DOHH2 (cell line): ENCODE data around the gene ADCY7.

Experiments used
- H3F3A ChIP-seq: fragments of 200-600 bp; sonication (generic), shearing (Covaris generic); 2 replicates; pipeline ENCODE4 v1.6.0; 2016; ENCODE audit warnings: antibody characterized with exemption, mild to moderate bottlenecking; ENCODE audit not compliant: control insufficient read depth, insufficient read depth
- H3K27ac ChIP-seq: fragments of 200-600 bp; sonication (generic); 2 replicates; pipeline ENCODE4 v1.5.1; 2014; ENCODE audit warnings: low read depth, mild to moderate bottlenecking, low read length, moderate library complexity
- H3K27me3 ChIP-seq: fragments of 200-600 bp; sonication (generic); 2 replicates; pipeline ENCODE4 v1.6.1; 2014; ENCODE audit warnings: mild to moderate bottlenecking, low read length, mixed read lengths; ENCODE audit not compliant: control insufficient read depth
- H3K36me3 ChIP-seq: fragments of 200-600 bp; sonication (generic); 2 replicates; pipeline ENCODE4 v1.6.1; 2014; ENCODE audit warnings: mild to moderate bottlenecking, low read length, moderate library complexity, mixed read lengths; ENCODE audit not compliant: control insufficient read depth
- H3K4me1 ChIP-seq: fragments of 200-600 bp; sonication (generic); 2 replicates; pipeline ENCODE4 v1.6.1; 2014; ENCODE audit warnings: mild to moderate bottlenecking, low read length, mixed read lengths; ENCODE audit not compliant: control insufficient read depth
- H3K4me2 ChIP-seq: fragments of 200-600 bp; sonication (generic); 2 replicates; pipeline ENCODE4 v1.6.0; 2014; ENCODE audit warnings: mild to moderate bottlenecking, low read length, moderate library complexity
- H3K4me3 ChIP-seq: fragments of 200-600 bp; sonication (generic); 2 replicates; pipeline ENCODE4 v1.5.1; 2014; ENCODE audit warnings: mild to moderate bottlenecking, low read length, mixed read lengths
- H3K79me2 ChIP-seq: fragments of 200-600 bp; sonication (generic); 2 replicates; pipeline ENCODE4 v1.6.1; 2014; ENCODE audit warnings: mild to moderate bottlenecking, low read length, mixed read lengths; ENCODE audit not compliant: control insufficient read depth
- H3K9me2 ChIP-seq: fragments of 200-600 bp; sonication (generic); replicated peaks from 2 replicates; pipeline ENCODE4 v1.6.1; 2014; ENCODE audit warnings: mild to moderate bottlenecking, low read length, mixed read lengths; ENCODE audit not compliant: control insufficient read depth
- H3K9me3 ChIP-seq: fragments of 200-600 bp; sonication (generic); 2 replicates; pipeline ENCODE4 v1.6.1; 2014; ENCODE audit warnings: antibody characterized with exemption, low read length, mixed read lengths; ENCODE audit not compliant: control insufficient read depth, insufficient read depth
- H4K20me1 ChIP-seq: fragments of 200-600 bp; sonication (generic); 2 replicates; pipeline ENCODE4 v1.6.0; 2014; ENCODE audit warnings: low read depth, mild to moderate bottlenecking, antibody characterized with exemption, low read length, moderate library complexity; ENCODE audit not compliant: control insufficient read depth, insufficient read depth
- CTCF ChIP-seq: fragments of 200-600 bp; sonication (generic); IDR thresholded peaks from one replicate; pipeline ENCODE4 v1.5.1; 2014; ENCODE audit warnings: antibody characterized with exemption, mild to moderate bottlenecking, low read depth, low read length; ENCODE audit not compliant: poor library complexity, severe bottlenecking
- EZH2phosphoT487 ChIP-seq: fragments of 200-600 bp; sonication (generic); IDR thresholded peaks from 2 replicates; pipeline ENCODE4 v1.6.1; 2017; ENCODE audit warnings: borderline replicate concordance, mild to moderate bottlenecking, antibody characterized with exemption, low read length, moderate library complexity, mixed read lengths

The ADCY7 gene

GRCh38 chr16:50286681-50287080 lies 20.3 kb downstream of the ADCY7 start:
- Histone ChIP-seq H3K4me2 (no peak overlapping the region), H3K27me3 (no peaks in the 10 kb centered on the region), H3K9me2 (no peaks in the 10 kb centered on the region), H4K20me1 (no peaks in the 10 kb centered on the region), H3K9me3 (no peaks in the 10 kb centered on the region), H3F3A (no peaks in the 10 kb centered on the region), H3K4me1 (peaks cover 34% of the 10 kb centered on the region), H3K27ac (no peak overlapping the region), H3K4me3 (no peak overlapping the region), H3K36me3 (peaks cover 7% of the 10 kb centered on the region; the same call in 1 of the 2 replicates), H3K79me2 (peaks cover 33% of the 10 kb centered on the region)
- TF ChIP-seq CTCF: no peak

GRCh38 chr16:50288026-50288425 lies 21.7 kb downstream of the ADCY7 start:
- no peaks in the 10 kb centered on the region for H3K9me2 ChIP-seq
- no peak for TF ChIP-seq CTCF
- no peak for TF ChIP-seq EZH2phosphoT487
- H3K27me3 ChIP-seq: no peaks in the 10 kb centered on the region
- H3K4me3 ChIP-seq: no peak overlapping the region
- no peaks in the 10 kb centered on the region for H4K20me1 ChIP-seq
- H3K4me1 ChIP-seq: peaks cover 20% of the 10 kb centered on the region
- H3K27ac ChIP-seq: no peak overlapping the region
- H3K79me2 ChIP-seq: peaks cover 24% of the 10 kb centered on the region
- peaks cover 7% of the 10 kb centered on the region; the same call in 1 of the 2 replicates for H3K36me3 ChIP-seq
- H3K4me2 ChIP-seq: no peak overlapping the region
- H3K9me3 ChIP-seq: no peaks in the 10 kb centered on the region
- no peaks in the 10 kb centered on the region for H3F3A ChIP-seq

GRCh38 chr16:50288920-50289319 lies 22.6 kb downstream of the ADCY7 start:
- Histone ChIP-seq H3K4me1 (peaks cover 11% of the 10 kb centered on the region), H3K36me3 (peaks cover 7% of the 10 kb centered on the region; the same call in 1 of the 2 replicates), H4K20me1 (no peaks in the 10 kb centered on the region), H3K79me2 (peaks cover 15% of the 10 kb centered on the region), H3K4me3 (no peak overlapping the region), H3K27ac (no peak overlapping the region), H3K9me3 (no peaks in the 10 kb centered on the region), H3K9me2 (no peaks in the 10 kb centered on the region), H3K4me2 (no peak overlapping the region), H3K27me3 (no peaks in the 10 kb centered on the region), H3F3A (no peaks in the 10 kb centered on the region)
- TF ChIP-seq EZH2phosphoT487 (no peak), CTCF (no peak)
